ENCODE data around the gene GOLM1. TPM values are rescaled to one million over a fixed set of nuclear protein-coding genes. Genes with fewer than 3 reads are reported as not detected.
A peak's percentile ranks its signal among the peaks of the same experiment; 100 is the strongest.

The GOLM1 gene
- total and polyA plus RNA-seq, 2 of the 8 experiments (the other 6 are each of a cell fraction or from before 2014, with no cell fraction given), result 45.9 to 88.9 TPM

- Histone ChIP-seq H4K5ac (ENCODE audit: insufficient read length, low read depth, low read length) (no peak overlapping the region), H3K4me3 (ENCODE audit: extremely low read depth in 1 of 4, insufficient read depth in 2 of 4, low read depth in 3 of 4, low read length in 4 of 4) (no peak overlapping the region), H2BK12ac (ENCODE audit: low read depth, low read length) (no peak overlapping the region), H3K9me3 (ENCODE audit: insufficient read depth in 2 of 2, low read depth in 1 of 2, low read length in 1 of 2) (no peaks in the 10 kb centered on the region), H3K4ac (replicated peaks; ENCODE audit: insufficient read length, low read depth, low read length) (no peak overlapping the region), H3K23me2 (ENCODE audit: low read depth, low read length) (no peaks in the 10 kb centered on the region), H3K4me1 (replicated peaks in 1 of 4; ENCODE audit: control insufficient read depth in 3 of 4, insufficient read depth in 4 of 4, low read length in 3 of 4) (peaks cover 0 to 6% (median 3%) of the 10 kb centered on the region in 4 experiments; a peak in 4 of 7 replicates), H4K8ac (ENCODE audit: extremely low read depth, insufficient read depth, low read length) (no peak overlapping the region), H2BK20ac (ENCODE audit: low read length) (no peak overlapping the region), H3K79me2 (ENCODE audit: control insufficient read depth in 1 of 2, insufficient read depth in 2 of 2, low read length in 2 of 2) (no peaks in the 10 kb centered on the region), H3K14ac (ENCODE audit: insufficient read length) (no peak overlapping the region), H3K27ac (ENCODE audit: low read depth, low read length) (no peak overlapping the region), H2BK15ac (ENCODE audit: low read length) (no peak overlapping the region), H3K23ac (ENCODE audit: insufficient read length) (no peak overlapping the region), H3K4me2 (ENCODE audit: insufficient read depth in 1 of 2, low read depth in 2 of 2, low read length in 2 of 2) (no peak overlapping the region), H3K79me1 (ENCODE audit: low read depth, low read length) (no peaks in the 10 kb centered on the region), H3K18ac (ENCODE audit: extremely low read depth, low read length) (no peak overlapping the region), H3K36me3 (ENCODE audit: control insufficient read depth in 2 of 4, insufficient read depth in 4 of 4, low read length in 3 of 4) (peaks cover 0 to 17% (median 4%) of the 10 kb centered on the region in 4 experiments; a peak in 4 of 8 replicates), H4K91ac (replicated peaks; ENCODE audit: insufficient read length, low read length) (no peak overlapping the region), H2BK120ac (replicated peaks; ENCODE audit: low read depth, low read length) (no peak overlapping the region), H3K9ac (replicated peaks in 1 of 4; ENCODE audit: extremely low read depth in 1 of 4, low read depth in 3 of 4, low read length in 3 of 4) (no peak overlapping the region), H3K27me3 (replicated peaks in 1 of 4; ENCODE audit: control insufficient read depth in 3 of 4, extremely low read depth in 1 of 4, insufficient read depth in 3 of 4, low read length in 3 of 4) (no peaks in the 10 kb centered on the region), H3K56ac (replicated peaks; ENCODE audit: insufficient read length, low read depth, low read length) (peak overlapping the region; percentile 12), H2BK5ac (ENCODE audit: low read depth, low read length) (no peak overlapping the region), H2AK5ac (ENCODE audit: low read depth, low read length) (no peak overlapping the region), H2AFZ (ENCODE audit: low read length) (no peak overlapping the region), H4K20me1 (replicated peaks in 1 of 2; ENCODE audit: control insufficient read depth in 1 of 2, insufficient read depth in 2 of 2, low read length in 2 of 2) (peaks cover 4 to 13% of the 10 kb centered on the region in 2 experiments)
- WGBS, 2 experiments (ENCODE audit: extremely low coverage in 1 of 2, insufficient coverage in 1 of 2, insufficient read length in 1 of 2, insufficient replicate concordance in 2 of 2, low coverage in 1 of 2, low lambda C conversion rate in 2 of 2, missing lambda C conversion rate in 1 of 2), result 92% methylated on average over 13 of the region's 13 CpGs; no CpG with 5 or more reads in 1 of the 2 experiments
- CTCF ChIA-PET (ENCODE audit: partially characterized antibody), result interaction anchor here (0.6 to 1.9 kb wide), 7 partner anchors 8 to 220 kb away, joined by 3 to 7 read pairs (median 4); no protein-coding TSS in a partner anchor
- DNase-seq (ENCODE audit: low read depth in 1 of 2, low spot score in 2 of 2) (no peak), FAIRE-seq (no peak)
- POLR2A ChIA-PET (ENCODE audit: partially characterized antibody), result interaction anchor here (0.6 kb wide), 1 partner anchor 169 kb away, joined by 3 read pairs; no protein-coding TSS in a partner anchor
- TF ChIP-seq BRCA1 (IDR thresholded peaks at IDR 0.05; ENCODE audit: low read depth, low read length) (no peak), SIN3A (conservative IDR thresholded peaks at IDR 0.05 in 1 of 2, IDR thresholded peaks at IDR 0.05 in 1 of 2; ENCODE audit: low read depth in 1 of 2, low read length in 2 of 2) (no peak), CBX8 (IDR thresholded peaks at IDR 0.05; ENCODE audit: borderline replicate concordance, low read depth, low read length) (no peak), SP2 (IDR thresholded peaks at IDR 0.05; ENCODE audit: low read length) (no peak), ZNF274 (IDR thresholded peaks at IDR 0.05; ENCODE audit: borderline replicate concordance, extremely low read depth, low read length) (no peak), TAF1 (IDR thresholded peaks at IDR 0.05; ENCODE audit: low read depth, low read length) (no peak), RFX5 (IDR thresholded peaks at IDR 0.05; ENCODE audit: borderline replicate concordance, low read depth, low read length) (no peak), JUN (IDR thresholded peaks at IDR 0.05; ENCODE audit: low read depth, low read length) (no peak), ATF2 (IDR thresholded peaks at IDR 0.05; ENCODE audit: low read length) (no peak), POLR2A (IDR thresholded peaks at IDR 0.05; ENCODE audit: control extremely low read depth in 1 of 2, low read depth in 2 of 2, low read length in 2 of 2) (no peak), E2F6 (IDR thresholded peaks at IDR 0.05) (no peak), BACH1 (IDR thresholded peaks at IDR 0.05; ENCODE audit: low read length) (no peak)
Measured at GRCh38 chr9:86077276-86077675, 22.1 kb downstream of the GOLM1 start.
